ENCODE results near the gene FILIP1L.

- TF ChIP-seq CTCF (IDR thresholded peaks at IDR 0.05) (no peak), POLR2AphosphoS5 (IDR thresholded peaks at IDR 0.05) (no peak), POLR2A (IDR thresholded peaks at IDR 0.05) (no peak)
Observed at GRCh38 chr3:99903869-99904268, 210.4 kb downstream of the FILIP1L start.
